ENCODE measurements around the gene ME3. TPM values are rescaled to one million over a fixed set of nuclear protein-coding genes. Genes with fewer than 3 reads are reported as not detected.

Gene ME3
- total and polyA plus RNA-seq, 11 donors: 11.3 to 51.5 (median 31.3) TPM

DNA sequence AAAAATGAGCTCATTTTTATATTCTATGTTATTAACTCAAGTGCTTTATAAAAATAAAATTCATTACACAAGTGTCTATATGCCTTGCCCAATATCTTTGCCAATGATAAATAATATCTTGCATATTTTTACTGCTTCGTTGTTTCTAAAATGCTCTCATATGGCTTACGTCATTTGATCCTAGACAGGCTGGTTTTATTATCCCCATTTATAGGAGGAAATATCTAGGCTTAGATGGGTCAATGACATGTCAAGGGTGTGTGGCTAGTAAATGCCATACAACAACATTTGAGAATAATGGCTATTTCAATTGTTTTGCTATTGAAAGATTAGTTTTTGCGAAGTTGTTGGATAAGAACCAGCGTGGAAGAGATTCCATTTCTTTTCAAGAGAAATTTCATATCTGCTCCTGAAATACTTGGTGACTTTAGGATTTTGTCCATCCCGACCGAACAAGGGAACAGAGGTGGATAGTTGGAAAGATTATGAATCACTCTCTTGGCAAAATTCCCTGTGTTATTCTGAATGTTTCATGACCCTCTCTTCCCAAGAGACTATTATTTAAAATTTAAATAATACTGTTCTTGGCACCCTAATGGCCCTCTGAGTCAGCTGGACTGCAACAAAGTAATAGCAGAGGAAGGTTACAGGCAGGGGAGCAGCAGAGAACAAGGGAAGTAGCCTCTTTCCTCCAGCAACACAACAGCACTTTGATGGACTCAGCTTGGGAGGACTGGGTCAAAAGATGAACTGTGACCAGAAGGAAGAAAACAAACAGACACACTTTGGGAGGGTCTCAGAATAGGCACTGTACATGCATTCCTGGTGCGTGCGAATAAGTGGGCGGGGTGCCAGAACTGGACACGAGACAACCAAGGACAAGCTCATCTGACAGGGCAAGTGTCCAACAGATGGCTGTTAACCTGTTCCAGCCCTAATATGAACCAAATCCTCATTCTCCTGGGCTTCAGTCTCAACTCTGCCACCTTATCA is 94.5 kb downstream of the ME3 start:
- no peak for TF ChIP-seq CTCF (IDR thresholded peaks at IDR 0.05)
- TF ChIP-seq POLR2A (IDR thresholded peaks at IDR 0.05): no peak
- peaks cover 4 to 55% (median 29%) of the 10 kb centered on the region in 12 donors for H3K4me1 ChIP-seq
- H3K27ac ChIP-seq: peak overlapping the region in 10 of 12 donors; percentile 35 to 80 (median 51)
- no peaks in the 10 kb centered on the region for H3K27me3 ChIP-seq
- intact Hi-C loops (cut with DNase I): loop anchor here in 3 of 10 donors (2.0 to 5.0 kb wide), 3 partner anchors 27 to 101 kb away; no protein-coding TSS in a partner anchor
- H3K9me3 ChIP-seq: no peaks in the 10 kb centered on the region
- ATAC-seq: peak; percentile 74 to 94 (median 88)
- no peak overlapping the region for H3K4me3 ChIP-seq
- WGBS, 4 donors: 32 to 47% (median 34%) methylated on average over 10 of the region's 10 CpGs
- DNase-seq: peak; percentile 54 to 86 (median 75)
- no peaks in the 10 kb centered on the region for H3K36me3 ChIP-seq

GRCh38 chr11:86576946-86577624 is 95.3 kb downstream of the ME3 start:
- WGBS, 4 donors: 78 to 96% (median 88%) methylated on average over 1 of the region's 1 CpG
- H3K4me3 ChIP-seq: no peak overlapping the region
- no peak for TF ChIP-seq CTCF (IDR thresholded peaks at IDR 0.05)
- TF ChIP-seq POLR2A (IDR thresholded peaks at IDR 0.05): no peak
- ATAC-seq (no peak), DNase-seq (no peak)
- intact Hi-C loops (cut with DNase I): loop anchor here in 1 of 10 donors (5.0 kb wide), 1 partner anchor 100 kb away; no protein-coding TSS in a partner anchor
- H3K4me1 ChIP-seq: peaks cover 4 to 55% (median 29%) of the 10 kb centered on the region in 12 donors
- H3K36me3 ChIP-seq: no peaks in the 10 kb centered on the region
- H3K9me3 ChIP-seq: no peaks in the 10 kb centered on the region
- H3K27ac ChIP-seq: peak overlapping the region in 5 of 12 donors; percentile 42 to 73 (median 57)
- no peaks in the 10 kb centered on the region for H3K27me3 ChIP-seq

DNA sequence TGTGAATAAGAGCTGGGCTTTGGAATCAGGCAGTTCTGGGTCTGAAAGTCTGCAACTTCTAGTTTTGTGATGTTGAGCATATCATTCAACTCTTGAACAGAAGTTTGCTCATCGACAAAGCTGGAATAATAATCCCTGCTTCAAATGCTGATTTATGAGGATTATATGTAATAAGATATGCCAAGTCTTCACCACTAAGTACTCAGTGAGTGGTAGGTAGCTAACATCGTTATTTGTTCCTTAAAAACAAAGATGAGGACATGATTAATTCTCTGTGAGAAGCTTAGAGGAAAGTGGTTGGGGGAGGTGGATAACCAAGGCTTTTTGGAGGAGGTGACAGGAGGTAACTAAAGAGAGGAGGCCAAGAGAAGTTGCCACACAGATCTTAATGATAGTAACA is 96.5 kb downstream of the ME3 start:
- DNase-seq (no peak), ATAC-seq (no peak)
- H3K36me3 ChIP-seq: no peaks in the 10 kb centered on the region
- no peaks in the 10 kb centered on the region for H3K9me3 ChIP-seq
- H3K27ac ChIP-seq: no peak overlapping the region
- 93 to 97% (median 95%) methylated on average over 2 of the region's 2 CpGs for WGBS, 4 donors
- no peak overlapping the region for H3K4me3 ChIP-seq
- no peak for TF ChIP-seq CTCF (IDR thresholded peaks at IDR 0.05)
- no peak for TF ChIP-seq POLR2A (IDR thresholded peaks at IDR 0.05)
- intact Hi-C loops (cut with DNase I): loop anchor here in 1 of 10 donors (5.0 kb wide), 1 partner anchor 99 kb away; no protein-coding TSS in a partner anchor
- no peaks in the 10 kb centered on the region for H3K27me3 ChIP-seq
- peaks cover 4 to 55% (median 29%) of the 10 kb centered on the region in 12 donors for H3K4me1 ChIP-seq
